Ovary (tissue), 3 donors: ENCODE measurements around the gene EHMT1.
"Not testable (repeated sequence)": the region's sequence is repeated elsewhere in the genome, so short reads cannot be mapped to it uniquely, and the experiment has no call there.

Experiments used
- POLR2A ChIP-seq: fragments of 450-650 bp; IDR thresholded peaks from one replicate; pipeline ENCODE4 v1.6.1; 2017; ENCODE audit warnings: antibody characterized with exemption, mild to moderate bottlenecking, moderate library complexity
- TF ChIP-seq, protein P1 (sequence below), 3 donors: fragments of 450-650 bp in 2 of 3; fragments of 200-600 bp in 1 of 3; IDR thresholded peaks; one replicate each; pipeline versions ENCODE4 v1.5.1 to v1.8.0; 2016 to 2022; ENCODE audit warnings: antibody characterized with exemption in 3 of 3, mild to moderate bottlenecking in 1 of 3
- donor health status: DM: no; HTN: no; CAD: no.

GRCh38 chr9:137715866-137716693 is 97.3 kb downstream of the EHMT1 start:
- TF ChIP-seq, protein P1, sequence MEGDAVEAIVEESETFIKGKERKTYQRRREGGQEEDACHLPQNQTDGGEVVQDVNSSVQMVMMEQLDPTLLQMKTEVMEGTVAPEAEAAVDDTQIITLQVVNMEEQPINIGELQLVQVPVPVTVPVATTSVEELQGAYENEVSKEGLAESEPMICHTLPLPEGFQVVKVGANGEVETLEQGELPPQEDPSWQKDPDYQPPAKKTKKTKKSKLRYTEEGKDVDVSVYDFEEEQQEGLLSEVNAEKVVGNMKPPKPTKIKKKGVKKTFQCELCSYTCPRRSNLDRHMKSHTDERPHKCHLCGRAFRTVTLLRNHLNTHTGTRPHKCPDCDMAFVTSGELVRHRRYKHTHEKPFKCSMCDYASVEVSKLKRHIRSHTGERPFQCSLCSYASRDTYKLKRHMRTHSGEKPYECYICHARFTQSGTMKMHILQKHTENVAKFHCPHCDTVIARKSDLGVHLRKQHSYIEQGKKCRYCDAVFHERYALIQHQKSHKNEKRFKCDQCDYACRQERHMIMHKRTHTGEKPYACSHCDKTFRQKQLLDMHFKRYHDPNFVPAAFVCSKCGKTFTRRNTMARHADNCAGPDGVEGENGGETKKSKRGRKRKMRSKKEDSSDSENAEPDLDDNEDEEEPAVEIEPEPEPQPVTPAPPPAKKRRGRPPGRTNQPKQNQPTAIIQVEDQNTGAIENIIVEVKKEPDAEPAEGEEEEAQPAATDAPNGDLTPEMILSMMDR (IDR thresholded peaks at IDR 0.05) = not testable (repeated sequence)
- TF ChIP-seq POLR2A = not testable (repeated sequence)
